NT2/D1 (cell line): ENCODE data around the gene FRY.

Experiments
- SUZ12 ChIP-seq: IDR thresholded peaks from 2 replicates; pipeline ENCODE4 v1.6.1; 2011; ENCODE audit not compliant: insufficient read length, insufficient read depth; ENCODE audit errors: extremely low read depth
- YY1 ChIP-seq: IDR thresholded peaks from 2 replicates; pipeline ENCODE4 v1.6.1; 2011; ENCODE audit not compliant: insufficient read length, insufficient read depth
- ZNF274 ChIP-seq: IDR thresholded peaks from 2 replicates; pipeline ENCODE4 v1.6.1; 2011; ENCODE audit warnings: mild to moderate bottlenecking, low read depth, low read length

DNA sequence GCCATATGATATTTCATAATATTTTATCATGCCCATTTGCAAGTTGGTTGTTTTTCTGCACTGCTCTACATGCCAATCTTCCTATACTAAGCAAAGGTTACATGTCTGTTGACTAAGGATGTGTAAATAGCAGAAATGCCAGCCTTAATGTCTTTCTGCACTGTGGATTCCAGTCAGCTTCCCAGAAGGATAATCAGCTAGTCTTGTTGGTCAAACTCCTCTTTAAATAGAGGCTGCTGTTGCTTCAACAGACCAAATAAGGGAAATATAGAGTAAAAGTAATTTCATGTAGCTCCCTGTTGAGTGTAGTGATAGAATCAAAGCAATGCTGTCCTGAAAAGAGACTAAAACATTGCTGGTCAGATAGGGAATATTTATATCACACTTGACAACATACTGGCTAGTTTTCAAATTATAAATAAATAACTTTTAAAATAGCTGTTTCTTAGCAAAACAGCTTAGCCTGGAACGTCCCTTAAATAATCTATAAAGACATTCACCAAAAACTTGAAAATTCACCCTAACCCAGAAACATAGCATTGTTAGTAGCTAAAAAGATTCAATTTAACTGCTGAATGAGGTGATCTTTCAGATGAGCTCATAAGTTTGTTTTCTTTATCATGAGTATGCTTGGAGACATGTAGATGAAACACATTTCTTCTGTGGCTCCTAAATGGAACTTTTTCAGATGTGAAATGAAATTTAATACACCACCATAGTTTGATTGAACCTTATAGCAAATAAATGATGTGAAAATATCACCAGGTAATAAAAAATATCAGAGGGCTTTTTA lies 56.6 kb downstream of the FRY start:
- no peak for TF ChIP-seq ZNF274
- TF ChIP-seq YY1 = no peak
- TF ChIP-seq SUZ12 = no peak
